Measurements from ENCODE around the gene SLC5A4. TPM values are rescaled to one million over a fixed set of nuclear protein-coding genes. Genes with fewer than 3 reads are reported as not detected.

Gene SLC5A4
- total RNA-seq, 1 experiment from 2014 or later: not detected

GRCh38 chr22:32185821-32186220 is 69.3 kb downstream of the SLC5A4 start:
- no peaks in the 10 kb centered on the region for H3K23me2 ChIP-seq (ENCODE audit: insufficient read length, low read depth, low read length, poor library complexity, severe bottlenecking)
- TF ChIP-seq CTCF (conservative IDR thresholded peaks at IDR 0.05): no peak
- no peak overlapping the region for H2BK120ac ChIP-seq (ENCODE audit: low read depth, low read length, poor library complexity, severe bottlenecking)
- no peak for DNase-seq
- H3K18ac ChIP-seq (ENCODE audit: insufficient read length, low read depth, low read length): no peak overlapping the region
- no peak overlapping the region for H3T11ph ChIP-seq (ENCODE audit: low read length)
- Mint-ChIP-seq H3K9me3 (no peaks in the 10 kb centered on the region), H3K27me3 (ENCODE audit: low read depth) (peaks cover 64% of the 10 kb centered on the region), H3K4me3 (no peak overlapping the region), H3K27ac (no peak overlapping the region), H3K36me3 (ENCODE audit: insufficient read depth in 1 of 3, low read depth in 3 of 3) (no peaks in the 10 kb centered on the region; a peak in 1 of 7 replicates), H3K4me1 (no peaks in the 10 kb centered on the region)
- H2AFZ ChIP-seq (ENCODE audit: low read length): no peak overlapping the region
- H4K20me1 ChIP-seq (ENCODE audit: control insufficient read depth, insufficient read depth, insufficient read length): peaks cover 2% of the 10 kb centered on the region
- H2BK15ac ChIP-seq (ENCODE audit: low read depth, low read length): no peak overlapping the region
- no peak overlapping the region for H2BK12ac ChIP-seq (ENCODE audit: insufficient read length, low read depth, low read length)
- H4K5ac ChIP-seq (ENCODE audit: insufficient read length, low read depth, low read length): no peak overlapping the region
- H2BK5ac ChIP-seq (ENCODE audit: insufficient read length, low read length): no peak overlapping the region
- no peak overlapping the region for H3K27ac ChIP-seq (ENCODE audit: insufficient read length, low read depth, low read length)
- no peak overlapping the region for H2AK5ac ChIP-seq (ENCODE audit: insufficient read length, low read length)
- no peaks in the 10 kb centered on the region for H3K79me2 ChIP-seq (ENCODE audit: insufficient read depth, low read length)
- no peaks in the 10 kb centered on the region for H3K27me3 ChIP-seq (ENCODE audit: insufficient read depth, low read length)
- H3K4me1 ChIP-seq (ENCODE audit: insufficient read depth, low read length): no peaks in the 10 kb centered on the region
- H3K23ac ChIP-seq (ENCODE audit: insufficient read length, low read depth, low read length): no peak overlapping the region
- H4K91ac ChIP-seq (ENCODE audit: insufficient read length, low read depth, low read length): no peak overlapping the region
- H3K4me2 ChIP-seq (ENCODE audit: insufficient read depth, insufficient read length, low read length): no peak overlapping the region
- WGBS (ENCODE audit: extremely low coverage, insufficient read length, low lambda C conversion rate): no CpG with 5 or more reads among the region's 3 CpGs
- H3K4ac ChIP-seq (ENCODE audit: low read depth, low read length): no peak overlapping the region
- no peaks in the 10 kb centered on the region for H3K79me1 ChIP-seq (ENCODE audit: insufficient read depth, low read depth, low read length, poor library complexity, severe bottlenecking)
- H3K56ac ChIP-seq (ENCODE audit: insufficient read length, low read depth, low read length): no peak overlapping the region
- no peak overlapping the region for H4K8ac ChIP-seq (replicated peaks; ENCODE audit: insufficient read length, low read depth, low read length)
- H3K9ac ChIP-seq (ENCODE audit: extremely low read depth, insufficient read length, low read length): no peak overlapping the region
- no peaks in the 10 kb centered on the region for H3K9me3 ChIP-seq (ENCODE audit: control insufficient read depth, low read depth, low read length)
- H2BK20ac ChIP-seq (ENCODE audit: low read depth, low read length, poor library complexity, severe bottlenecking): no peak overlapping the region
- H3K14ac ChIP-seq (ENCODE audit: insufficient read depth, low read length): no peak overlapping the region

Data from H9 (cell line).